DMS79 (cell line): Measurements from ENCODE around the gene LNX1.

Experiments used
- DNase-seq: peaks from one replicate; lab custom pipeline; 2025; lab: John Stamatoyannopoulos, UW

LNX1 gene

GRCh38 chr4:53591372-53591892 is at the start of gene LNX1:
TSS of gene LNX1 (minus strand) at chr4:53591486. CDS start at chr4:53574002, 17,484 bp downstream.
- DNase-seq = no peak

GRCh38 chr4:53640576-53641453 is 49.5 kb upstream of the LNX1 start:
- peak; percentile 81 for DNase-seq

- DNase-seq = no peak
These were observed 47.6 kb upstream of the LNX1 start for GRCh38 chr4:53638919-53639318.

- DNase-seq = no peak
These were observed 46.1 kb upstream of the LNX1 start for GRCh38 chr4:53637348-53637747.

- no peak for DNase-seq
These were observed 44.6 kb upstream of the LNX1 start for GRCh38 chr4:53635697-53636483.

- no peak for DNase-seq
These were observed 42.3 kb upstream of the LNX1 start for GRCh38 chr4:53633608-53634007.

GRCh38 chr4:53629296-53629695 is 38.0 kb upstream of the LNX1 start:
- no peak for DNase-seq

- DNase-seq = no peak
These were observed 35.2 kb upstream of the LNX1 start for GRCh38 chr4:53626491-53626890.

GRCh38 chr4:53625888-53626287 is 34.6 kb upstream of the LNX1 start:
- no peak for DNase-seq

- no peak for DNase-seq
These were observed 31.5 kb upstream of the LNX1 start for GRCh38 chr4:53622739-53623151.

GRCh38 chr4:53620956-53621355 is 29.7 kb upstream of the LNX1 start:
- no peak for DNase-seq

- DNase-seq = no peak
These were observed 28.1 kb upstream of the LNX1 start for GRCh38 chr4:53619431-53619830.

GRCh38 chr4:53618321-53618720 is 27.0 kb upstream of the LNX1 start:
- DNase-seq = no peak

GRCh38 chr4:53617101-53617680 is 25.9 kb upstream of the LNX1 start:
- DNase-seq = no peak

- DNase-seq = no peak
These were observed 24.9 kb upstream of the LNX1 start for GRCh38 chr4:53616219-53616618.

- no peak for DNase-seq
These were observed 23.3 kb upstream of the LNX1 start for GRCh38 chr4:53614591-53614990.

GRCh38 chr4:53613428-53613827 is 22.1 kb upstream of the LNX1 start:
- no peak for DNase-seq

- DNase-seq = no peak
These were observed 17.4 kb upstream of the LNX1 start for GRCh38 chr4:53608649-53609048.

- DNase-seq = no peak
These were observed 17.0 kb upstream of the LNX1 start for GRCh38 chr4:53608242-53608641.

GRCh38 chr4:53605783-53606182 is 14.5 kb upstream of the LNX1 start:
- no peak for DNase-seq

- no peak for DNase-seq
These were observed 11.1 kb upstream of the LNX1 start for GRCh38 chr4:53602390-53602789.

- DNase-seq = no peak
These were observed 10.0 kb upstream of the LNX1 start for GRCh38 chr4:53601251-53601764.
